ENCODE results near the gene FANCI.

FANCI gene

DNA sequence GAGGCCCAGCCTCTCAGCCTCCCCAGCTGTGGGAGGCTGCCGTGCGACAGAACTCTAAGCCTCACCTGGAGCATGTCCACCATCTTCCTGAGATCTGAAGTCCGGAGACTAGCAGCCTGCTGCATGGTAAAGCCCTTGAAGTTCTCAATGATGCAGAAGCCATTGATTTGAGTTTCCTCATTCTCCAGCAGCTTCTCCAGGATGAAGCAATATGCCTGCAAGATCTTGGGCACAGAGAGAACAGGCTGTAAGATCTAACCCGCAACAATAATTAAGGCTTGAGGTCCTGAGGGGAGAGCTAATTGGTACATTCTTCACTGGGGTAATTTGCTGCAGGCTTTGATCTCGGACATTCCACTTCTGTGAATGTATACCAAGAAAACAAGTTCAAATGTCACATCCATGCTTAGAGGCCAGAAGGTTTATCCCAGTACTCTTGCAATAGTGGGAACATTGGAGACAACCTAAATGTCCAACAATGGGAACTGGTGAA, 32.1 kb upstream of the FANCI start:
- H3K79me2 ChIP-seq (ENCODE audit: insufficient read depth, low read length) = no peaks in the 10 kb centered on the region
- H3K4me3 ChIP-seq (ENCODE audit: low read depth in 1 of 2, low read length in 2 of 2) = no peak overlapping the region
- H3K4me1 ChIP-seq (ENCODE audit: insufficient read depth, low read length) = peaks cover 5% of the 10 kb centered on the region
- no peaks in the 10 kb centered on the region for H4K20me1 ChIP-seq (ENCODE audit: insufficient read depth, low read length)
- no peak for ATAC-seq (ENCODE audit: insufficient read depth, low read depth)
- no peak for TF ChIP-seq EZH2 (IDR thresholded peaks at IDR 0.05; ENCODE audit: borderline replicate concordance, low read depth, low read length, severe bottlenecking)
- TF ChIP-seq, protein P1, sequence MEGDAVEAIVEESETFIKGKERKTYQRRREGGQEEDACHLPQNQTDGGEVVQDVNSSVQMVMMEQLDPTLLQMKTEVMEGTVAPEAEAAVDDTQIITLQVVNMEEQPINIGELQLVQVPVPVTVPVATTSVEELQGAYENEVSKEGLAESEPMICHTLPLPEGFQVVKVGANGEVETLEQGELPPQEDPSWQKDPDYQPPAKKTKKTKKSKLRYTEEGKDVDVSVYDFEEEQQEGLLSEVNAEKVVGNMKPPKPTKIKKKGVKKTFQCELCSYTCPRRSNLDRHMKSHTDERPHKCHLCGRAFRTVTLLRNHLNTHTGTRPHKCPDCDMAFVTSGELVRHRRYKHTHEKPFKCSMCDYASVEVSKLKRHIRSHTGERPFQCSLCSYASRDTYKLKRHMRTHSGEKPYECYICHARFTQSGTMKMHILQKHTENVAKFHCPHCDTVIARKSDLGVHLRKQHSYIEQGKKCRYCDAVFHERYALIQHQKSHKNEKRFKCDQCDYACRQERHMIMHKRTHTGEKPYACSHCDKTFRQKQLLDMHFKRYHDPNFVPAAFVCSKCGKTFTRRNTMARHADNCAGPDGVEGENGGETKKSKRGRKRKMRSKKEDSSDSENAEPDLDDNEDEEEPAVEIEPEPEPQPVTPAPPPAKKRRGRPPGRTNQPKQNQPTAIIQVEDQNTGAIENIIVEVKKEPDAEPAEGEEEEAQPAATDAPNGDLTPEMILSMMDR (IDR thresholded peaks at IDR 0.05; ENCODE audit: borderline replicate concordance, extremely low read depth, low read length, poor library complexity, severe bottlenecking) = no peak
- no peaks in the 10 kb centered on the region for H3K36me3 ChIP-seq (ENCODE audit: insufficient read depth, low read length)
- no peak overlapping the region for H3K4me2 ChIP-seq (ENCODE audit: insufficient read depth, low read length)
- no peak for DNase-seq
- no peaks in the 10 kb centered on the region for H3K9me3 ChIP-seq (ENCODE audit: insufficient read depth, low read length, severe bottlenecking)
- H3K27ac ChIP-seq (ENCODE audit: low read length) = no peak overlapping the region
- H3K27me3 ChIP-seq (ENCODE audit: insufficient read depth, low read length, poor library complexity) = no peaks in the 10 kb centered on the region
- H2AFZ ChIP-seq (ENCODE audit: low read depth, low read length) = no peak overlapping the region
- no peak overlapping the region for H3K9ac ChIP-seq (ENCODE audit: low read depth, low read length)

DNA sequence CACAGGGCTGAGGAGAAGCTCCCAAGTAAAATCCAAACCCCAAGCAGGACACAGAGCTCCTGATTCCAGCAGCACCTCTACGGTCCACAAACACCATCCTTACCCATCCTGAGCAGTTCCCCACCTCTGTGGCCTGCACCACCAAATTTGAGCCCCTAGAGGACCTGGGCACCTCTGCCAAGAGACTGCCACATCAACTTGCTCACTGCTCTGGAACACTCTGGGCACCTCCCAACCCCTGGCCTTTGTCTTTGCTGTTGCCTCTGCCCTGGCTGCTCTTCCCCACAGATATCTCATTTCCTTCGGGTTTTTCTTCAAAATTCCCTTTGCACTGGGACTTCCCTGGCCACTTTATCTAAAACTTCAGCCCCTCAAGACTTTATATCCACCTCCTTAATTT, 28.2 kb upstream of the FANCI start:
- Histone ChIP-seq H2AFZ (ENCODE audit: low read depth, low read length) (no peak overlapping the region), H3K4me3 (ENCODE audit: low read depth in 1 of 2, low read length in 2 of 2) (no peak overlapping the region), H3K27me3 (ENCODE audit: insufficient read depth, low read length, poor library complexity) (no peaks in the 10 kb centered on the region), H3K9ac (ENCODE audit: low read depth, low read length) (no peak overlapping the region), H3K36me3 (ENCODE audit: insufficient read depth, low read length) (no peaks in the 10 kb centered on the region), H3K4me1 (ENCODE audit: insufficient read depth, low read length) (no peaks in the 10 kb centered on the region), H4K20me1 (ENCODE audit: insufficient read depth, low read length) (no peaks in the 10 kb centered on the region), H3K79me2 (ENCODE audit: insufficient read depth, low read length) (no peaks in the 10 kb centered on the region), H3K9me3 (ENCODE audit: insufficient read depth, low read length, severe bottlenecking) (no peaks in the 10 kb centered on the region), H3K27ac (ENCODE audit: low read length) (no peak overlapping the region), H3K4me2 (ENCODE audit: insufficient read depth, low read length) (no peak overlapping the region)
- ATAC-seq (ENCODE audit: insufficient read depth, low read depth) = no peak
- DNase-seq = no peak
- TF ChIP-seq, protein P1 (IDR thresholded peaks at IDR 0.05; ENCODE audit: borderline replicate concordance, extremely low read depth, low read length, poor library complexity, severe bottlenecking) = no peak
- no peak for TF ChIP-seq EZH2 (IDR thresholded peaks at IDR 0.05; ENCODE audit: borderline replicate concordance, low read depth, low read length, severe bottlenecking)

DNA sequence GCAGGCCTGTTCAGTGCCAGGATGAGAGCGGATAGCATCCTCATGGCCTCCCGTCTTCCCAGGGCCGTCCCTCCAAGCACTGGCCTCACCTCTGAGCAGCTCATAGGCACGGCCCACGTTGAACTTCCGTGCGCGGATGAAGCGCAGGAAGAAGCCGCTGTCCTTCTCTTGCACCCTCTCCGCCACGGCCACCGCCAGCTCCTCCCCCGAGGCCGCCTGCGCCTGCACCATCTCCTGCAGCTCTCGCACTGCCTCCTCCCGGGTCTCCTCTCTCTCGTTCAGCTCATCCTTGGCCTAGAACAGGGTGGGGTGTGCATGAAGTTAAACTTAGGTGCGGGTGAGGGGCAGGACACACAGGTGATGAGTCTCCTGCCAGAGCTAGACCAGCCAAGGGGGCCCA, 26.7 kb upstream of the FANCI start:
- Histone ChIP-seq H3K9ac (ENCODE audit: low read depth, low read length) (no peak overlapping the region), H3K9me3 (ENCODE audit: insufficient read depth, low read length, severe bottlenecking) (no peaks in the 10 kb centered on the region)

More for the DNA sequence above, 26.7 kb upstream of the FANCI start:
- no peaks in the 10 kb centered on the region for H3K79me2 ChIP-seq (ENCODE audit: insufficient read depth, low read length)
- H3K4me1 ChIP-seq (ENCODE audit: insufficient read depth, low read length) = no peaks in the 10 kb centered on the region
- no peak overlapping the region for H3K27ac ChIP-seq (ENCODE audit: low read length)
- ATAC-seq (ENCODE audit: insufficient read depth, low read depth) (no peak), DNase-seq (no peak)
- no peak overlapping the region for H3K4me2 ChIP-seq (ENCODE audit: insufficient read depth, low read length)
- TF ChIP-seq, protein P1 (IDR thresholded peaks at IDR 0.05; ENCODE audit: borderline replicate concordance, extremely low read depth, low read length, poor library complexity, severe bottlenecking) = no peak
- TF ChIP-seq EZH2 (IDR thresholded peaks at IDR 0.05; ENCODE audit: borderline replicate concordance, low read depth, low read length, severe bottlenecking) = no peak
- no peaks in the 10 kb centered on the region for H4K20me1 ChIP-seq (ENCODE audit: insufficient read depth, low read length)
- H3K27me3 ChIP-seq (ENCODE audit: insufficient read depth, low read length, poor library complexity) = no peaks in the 10 kb centered on the region
- H2AFZ ChIP-seq (ENCODE audit: low read depth, low read length) = no peak overlapping the region
- H3K4me3 ChIP-seq (ENCODE audit: low read depth in 1 of 2, low read length in 2 of 2) = no peak overlapping the region
- no peaks in the 10 kb centered on the region for H3K36me3 ChIP-seq (ENCODE audit: insufficient read depth, low read length)

Measured in DND-41 (cell line).